Peyer's patch (tissue), 4 donors: ENCODE measurements around the gene PYURF.

Experiments used
- CTCF ChIP-seq, 6 experiments: fragments of 450-650 bp in 4 of 6; fragments of 200-600 bp in 2 of 6; sonication (generic) in 1 of 6; IDR thresholded peaks; one replicate each; pipeline ENCODE4 v1.5.1; 2017 to 2019; ENCODE audit warnings: antibody characterized with exemption in 6 of 6, mild to moderate bottlenecking in 3 of 6, moderate library complexity in 1 of 6
- POLR2A ChIP-seq, 2 donors: fragments of 450-650 bp; IDR thresholded peaks; one replicate each; pipeline ENCODE4 v1.5.1; 2017; ENCODE audit warnings: antibody characterized with exemption in 2 of 2, mild to moderate bottlenecking in 2 of 2, moderate library complexity in 2 of 2

- TF ChIP-seq CTCF (IDR thresholded peaks at IDR 0.05) (no peak), POLR2A (IDR thresholded peaks at IDR 0.05) (no peak)
Observed at GRCh38 chr4:88497859-88498409, 25.6 kb downstream of the PYURF start.
